TTC549 (cell line): ENCODE measurements around the gene METAP1D.

ENCODE experiments used
- FAIRE-seq: peaks from 2 replicates; lab custom pipeline; 2012; peaks lifted over from hg19 to GRCh38; lab: Jason Lieb, UNC

METAP1D gene

DNA sequence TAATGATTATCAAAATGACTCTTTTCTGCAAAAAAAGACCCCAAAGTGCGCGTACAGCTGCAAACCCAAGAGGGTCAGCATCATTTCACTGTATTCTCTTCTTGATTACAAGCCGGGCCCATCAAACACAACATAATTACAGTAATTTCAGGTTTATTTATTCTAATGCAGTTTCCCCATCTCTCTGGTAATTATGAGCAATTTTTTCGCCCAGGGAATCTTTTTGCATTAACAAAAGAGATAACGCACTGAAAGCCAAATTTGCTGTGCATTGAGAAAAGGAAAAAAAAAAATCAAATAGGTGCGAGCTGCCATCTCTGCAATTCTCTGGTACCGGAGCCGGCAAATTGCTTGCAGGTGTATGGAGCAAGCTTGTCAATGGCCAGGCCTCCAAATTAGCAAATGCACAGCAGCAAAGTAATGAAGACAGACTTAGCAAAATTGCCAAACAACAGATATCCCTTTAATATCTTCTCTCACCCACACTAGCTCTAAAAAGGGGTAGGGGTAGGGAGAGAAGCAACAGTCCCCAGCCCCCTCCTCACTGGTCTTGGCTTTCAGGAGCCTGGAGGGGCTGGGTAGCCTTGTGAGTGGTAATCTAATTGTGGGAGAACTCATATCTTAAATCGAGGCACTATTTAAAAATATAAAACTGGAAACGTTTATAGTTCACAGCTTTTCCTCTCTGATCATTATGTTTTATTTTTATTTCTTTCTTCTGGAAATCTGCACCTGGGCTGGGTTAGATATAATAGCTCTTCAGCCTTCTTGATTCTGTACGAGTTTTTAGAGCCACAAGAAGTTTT lies 92.2 kb downstream of the METAP1D start:
- no peak for FAIRE-seq

DNA sequence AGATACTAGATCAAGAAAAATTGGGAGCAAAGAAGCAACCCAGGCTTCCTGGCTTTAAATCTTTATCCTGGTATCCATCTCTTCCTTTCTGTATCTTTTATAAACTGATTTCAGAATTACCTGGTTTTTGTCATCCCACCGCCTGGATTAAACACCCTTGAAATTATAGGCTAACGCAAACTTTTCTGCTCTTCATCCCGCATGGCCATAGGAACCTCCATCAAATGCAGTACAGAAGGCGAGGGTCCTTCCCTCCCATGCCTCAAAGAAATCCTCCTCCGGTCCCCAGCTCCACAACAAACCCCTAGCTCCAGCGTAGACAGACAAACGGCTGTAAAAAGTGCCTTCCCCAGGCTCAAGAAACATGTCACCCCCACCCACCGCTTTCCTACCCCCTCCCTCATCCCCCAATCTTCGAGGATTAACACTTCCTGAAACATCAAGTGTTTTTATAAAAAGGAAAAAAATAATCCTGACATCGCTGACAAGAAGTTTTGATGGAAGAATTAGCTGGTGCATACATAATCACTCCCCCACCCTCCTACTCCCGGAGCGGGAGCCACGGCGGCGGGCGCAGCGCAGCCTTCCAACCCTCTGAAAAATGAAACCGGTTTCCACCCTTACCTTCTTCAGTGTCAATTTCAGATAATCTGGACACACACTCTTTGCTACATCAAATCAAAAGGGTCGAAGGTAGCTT lies 93.1 kb downstream of the METAP1D start:
- no peak for FAIRE-seq

DNA sequence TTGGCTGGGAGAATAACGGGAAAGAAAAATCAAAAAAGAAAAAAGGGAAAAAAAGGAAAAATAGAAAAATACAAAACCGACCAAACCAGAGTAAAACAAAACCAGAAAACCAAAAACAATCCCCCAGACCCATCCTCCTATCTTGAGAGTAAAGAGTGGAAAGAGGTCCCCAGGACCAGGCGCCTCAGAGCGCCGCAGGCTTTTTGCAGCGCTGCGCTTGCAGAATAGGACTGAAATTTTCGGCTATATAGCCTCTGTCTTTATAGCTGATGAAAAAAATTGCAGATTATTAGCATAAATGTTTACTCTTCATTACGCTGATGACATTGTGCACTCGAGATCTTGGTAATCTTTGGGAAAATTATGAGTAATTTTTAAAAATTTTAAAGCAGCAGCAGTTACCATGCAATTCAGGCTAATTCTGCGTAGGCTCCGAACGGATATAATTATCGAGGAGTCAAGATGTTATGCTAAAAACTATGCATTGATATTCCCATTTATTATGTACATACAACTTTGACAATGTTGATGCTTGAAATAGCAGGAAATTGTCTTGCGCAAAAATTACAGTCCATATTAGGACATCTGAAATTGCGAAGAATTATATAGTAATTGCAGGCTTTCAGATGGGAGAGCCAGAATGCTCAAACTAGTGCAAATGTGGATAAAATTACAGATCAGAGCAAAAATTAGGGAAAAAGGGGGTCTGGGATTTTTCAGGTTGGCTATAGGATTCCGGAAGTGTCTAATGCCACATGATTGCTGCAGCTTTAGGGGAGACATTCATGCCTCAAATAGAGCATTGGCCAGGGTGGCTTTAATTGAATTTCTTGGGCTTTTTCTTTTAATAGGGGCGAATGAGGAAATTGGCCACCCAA lies 93.9 kb downstream of the METAP1D start:
- FAIRE-seq: no peak

DNA sequence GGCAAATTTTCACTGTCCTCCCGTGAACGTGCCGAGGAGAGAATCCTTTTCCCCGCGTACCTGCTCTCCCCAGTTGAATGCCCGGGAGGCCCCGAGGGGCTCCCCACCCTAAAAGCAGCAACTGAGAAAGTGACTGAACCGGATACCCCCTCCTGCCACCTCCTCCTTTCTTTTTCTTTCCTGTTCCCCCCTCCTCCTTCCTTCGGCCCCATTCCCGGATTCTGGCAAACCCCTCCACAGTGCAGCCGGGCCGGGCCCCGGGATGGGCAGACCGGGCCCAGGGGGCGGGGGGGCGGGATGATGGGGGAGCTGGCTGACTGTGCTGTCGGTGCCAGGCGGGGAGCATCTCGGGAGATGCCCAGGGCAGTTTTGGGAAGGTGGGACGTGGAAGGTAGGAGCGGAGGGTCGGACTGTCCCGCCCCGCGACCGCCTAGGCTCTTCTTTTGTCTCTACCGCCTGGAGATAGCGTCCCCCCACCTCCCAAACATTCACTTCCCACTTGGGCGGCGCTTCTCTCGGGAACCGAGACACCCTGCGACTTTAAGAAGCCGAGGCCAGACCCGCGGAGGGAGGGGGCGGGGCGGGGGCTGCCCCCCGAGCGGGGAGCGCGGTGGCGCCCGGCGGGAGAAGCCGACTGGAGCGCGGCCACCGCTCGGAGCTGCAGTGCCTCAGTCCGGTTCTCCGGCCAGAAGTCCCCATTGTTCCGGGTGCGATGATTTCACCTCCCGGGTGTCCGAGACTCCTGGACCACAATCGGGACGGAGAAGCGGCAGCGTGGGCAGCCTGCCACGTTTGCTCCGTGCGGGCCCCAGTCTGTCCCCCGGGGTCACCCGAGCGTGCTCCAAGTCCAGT lies 94.8 kb downstream of the METAP1D start:
- FAIRE-seq: no peak

DNA sequence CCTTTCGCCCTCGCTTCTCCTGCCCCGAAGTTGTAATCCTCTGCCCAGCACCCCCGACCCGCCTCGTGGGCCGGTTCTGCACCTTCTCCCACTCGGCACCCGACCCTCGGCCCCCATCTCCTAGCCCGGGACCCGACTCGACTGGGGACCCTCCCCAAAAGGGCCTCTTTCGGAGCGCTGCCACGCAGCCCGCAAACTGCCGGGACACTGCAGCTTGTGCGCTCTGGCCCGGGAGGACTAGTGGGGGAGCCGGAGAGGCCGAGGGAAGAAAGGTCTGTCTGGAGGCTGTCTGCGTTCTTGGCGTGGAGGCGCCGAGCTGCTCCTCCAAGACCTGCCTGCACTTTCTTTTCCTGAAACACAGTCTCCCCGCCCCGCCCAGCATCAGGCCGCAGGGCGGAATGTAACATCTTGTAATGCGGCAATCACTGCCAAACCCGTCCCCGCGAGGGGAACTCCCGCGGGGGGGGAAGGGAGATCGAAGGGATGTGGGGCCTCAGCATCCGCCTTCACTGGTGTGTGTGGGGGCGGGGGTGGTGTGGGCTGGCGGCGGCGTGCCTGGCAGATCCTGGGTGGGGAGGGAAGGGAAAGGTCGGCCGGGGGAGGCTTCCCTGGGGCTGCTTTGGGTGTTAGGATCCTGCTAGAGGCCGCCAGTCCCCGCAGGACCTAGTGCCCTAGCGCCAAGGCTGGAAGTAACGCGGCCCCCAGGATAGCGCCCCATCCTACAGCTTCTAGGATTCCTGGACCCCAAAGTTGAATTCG lies 95.6 kb downstream of the METAP1D start:
- FAIRE-seq: no peak

DNA sequence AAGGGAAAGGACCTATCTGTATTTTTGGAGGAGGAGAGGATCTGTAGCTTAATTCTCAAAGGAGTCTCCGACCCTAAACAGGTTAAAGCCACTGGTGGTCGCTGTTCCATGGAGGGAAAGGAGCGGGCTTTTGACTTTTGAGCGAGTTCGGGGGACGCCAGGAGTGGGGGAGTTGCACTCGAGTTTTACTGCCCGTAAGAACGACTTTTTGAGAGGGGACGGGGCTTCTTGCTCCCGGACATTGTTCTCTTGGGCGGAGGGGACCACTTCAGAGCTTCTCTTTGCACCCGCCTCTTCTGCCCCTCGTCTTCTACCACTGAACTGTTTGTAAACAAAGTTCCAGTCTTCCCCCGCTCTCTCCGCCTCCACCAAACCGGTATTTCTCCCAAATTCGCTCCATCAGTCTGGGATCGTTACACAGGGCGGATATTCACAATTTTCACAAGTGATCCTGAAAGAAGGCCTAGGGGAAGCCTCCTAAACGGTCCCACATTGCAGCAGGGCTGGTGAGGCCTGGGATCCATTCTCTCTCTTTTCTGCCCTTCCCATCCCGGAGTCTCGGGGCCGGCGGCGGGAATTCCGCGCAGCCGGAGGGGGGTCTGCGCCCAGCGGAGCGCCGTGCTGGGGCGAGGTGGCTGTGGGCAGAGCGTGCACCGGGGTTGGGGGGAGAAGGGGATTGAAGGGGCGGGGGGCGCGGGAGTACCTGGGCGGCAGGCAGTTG lies 96.3 kb downstream of the METAP1D start:
- FAIRE-seq: no peak

DNA sequence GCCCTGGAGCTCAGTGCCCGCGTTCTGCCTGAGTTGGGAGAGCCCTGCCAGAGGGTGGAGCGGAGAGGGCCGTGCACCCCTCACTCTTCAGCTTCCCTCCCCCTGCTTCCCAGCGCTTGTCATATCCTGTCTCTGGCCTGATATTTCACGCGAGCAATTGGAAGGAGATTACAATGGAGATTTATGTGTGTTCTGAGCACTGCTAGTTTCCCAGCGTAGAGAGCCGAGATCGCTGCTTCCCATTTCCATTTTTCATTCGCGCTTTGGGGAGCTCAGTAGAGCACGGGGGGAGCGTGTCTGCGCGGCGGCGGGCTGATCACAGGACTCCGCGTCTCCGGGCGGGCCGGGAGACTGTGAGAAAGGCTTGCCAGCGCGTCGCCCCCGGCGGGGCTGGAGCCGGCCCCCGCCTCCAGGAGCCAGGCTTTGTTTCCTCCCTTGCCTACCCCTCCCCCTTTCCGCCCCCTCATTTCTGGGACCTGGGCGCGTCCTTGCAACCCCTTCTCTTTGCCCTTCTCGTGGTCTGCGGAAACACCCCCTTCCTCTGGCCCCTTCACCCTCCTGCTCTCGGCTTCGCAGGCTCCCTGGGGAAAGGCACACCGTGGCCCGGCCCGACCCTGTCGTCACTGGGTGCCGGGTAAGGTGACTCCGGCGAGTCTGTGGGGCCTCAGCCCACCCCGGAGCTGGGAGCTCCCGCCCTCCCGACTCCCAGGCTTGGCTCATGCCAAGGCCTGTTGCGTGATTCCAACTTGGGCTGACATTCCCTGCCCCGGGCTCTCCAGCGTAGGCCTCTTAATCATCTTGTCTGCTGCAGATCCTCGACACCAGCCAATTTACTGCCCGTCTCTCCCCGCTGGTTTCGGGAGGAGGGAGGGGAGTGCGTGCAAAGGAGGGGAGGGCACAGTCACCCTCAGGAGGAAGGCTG lies 97.1 kb downstream of the METAP1D start:
- peak; percentile 42 for FAIRE-seq

DNA sequence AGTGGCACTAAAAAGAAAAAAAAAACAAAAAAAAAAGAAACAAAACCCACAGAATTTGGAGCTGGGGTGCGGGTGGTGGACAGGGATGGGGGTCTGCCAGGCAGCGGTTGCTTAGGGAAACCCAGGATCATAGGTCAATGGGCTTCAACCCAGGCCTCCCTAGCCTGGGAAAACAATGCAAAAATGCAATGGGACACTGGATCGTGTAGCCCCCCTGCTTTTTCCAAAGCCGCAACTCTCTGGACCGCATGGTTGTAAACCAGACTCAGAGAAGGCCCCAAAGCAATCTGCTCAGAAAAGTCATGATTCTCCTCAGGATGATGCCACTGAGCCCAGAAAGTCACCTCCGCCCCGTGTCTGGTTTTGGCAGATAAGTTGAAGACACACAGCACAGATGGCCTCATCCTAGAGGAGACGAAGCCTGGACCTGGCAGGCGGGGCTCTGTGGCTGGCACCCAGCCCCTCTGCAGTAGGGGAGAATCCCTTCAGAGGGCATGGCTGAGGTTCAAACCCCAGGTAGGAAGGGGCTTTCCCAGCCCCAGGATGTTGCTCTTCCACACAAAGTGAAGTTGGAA lies 97.9 kb downstream of the METAP1D start:
- no peak for FAIRE-seq

DNA sequence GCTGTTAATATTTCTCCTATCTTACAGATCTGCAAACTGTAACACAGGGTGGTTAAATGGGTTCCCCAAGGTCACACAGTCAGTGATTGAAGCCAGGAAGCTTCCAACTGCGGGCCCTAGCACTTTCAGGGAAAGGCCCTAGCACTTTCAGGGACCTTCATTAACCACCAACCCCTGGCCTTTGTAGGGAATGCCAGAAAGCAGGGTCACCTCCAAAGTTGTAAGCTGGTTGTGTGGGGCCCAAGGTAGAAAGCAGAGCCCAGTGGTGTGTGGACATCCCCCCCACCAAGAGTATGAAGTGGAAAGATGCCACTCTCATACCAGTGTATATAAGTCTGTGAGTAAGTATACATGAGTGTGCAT lies 98.5 kb downstream of the METAP1D start:
- FAIRE-seq: no peak

DNA sequence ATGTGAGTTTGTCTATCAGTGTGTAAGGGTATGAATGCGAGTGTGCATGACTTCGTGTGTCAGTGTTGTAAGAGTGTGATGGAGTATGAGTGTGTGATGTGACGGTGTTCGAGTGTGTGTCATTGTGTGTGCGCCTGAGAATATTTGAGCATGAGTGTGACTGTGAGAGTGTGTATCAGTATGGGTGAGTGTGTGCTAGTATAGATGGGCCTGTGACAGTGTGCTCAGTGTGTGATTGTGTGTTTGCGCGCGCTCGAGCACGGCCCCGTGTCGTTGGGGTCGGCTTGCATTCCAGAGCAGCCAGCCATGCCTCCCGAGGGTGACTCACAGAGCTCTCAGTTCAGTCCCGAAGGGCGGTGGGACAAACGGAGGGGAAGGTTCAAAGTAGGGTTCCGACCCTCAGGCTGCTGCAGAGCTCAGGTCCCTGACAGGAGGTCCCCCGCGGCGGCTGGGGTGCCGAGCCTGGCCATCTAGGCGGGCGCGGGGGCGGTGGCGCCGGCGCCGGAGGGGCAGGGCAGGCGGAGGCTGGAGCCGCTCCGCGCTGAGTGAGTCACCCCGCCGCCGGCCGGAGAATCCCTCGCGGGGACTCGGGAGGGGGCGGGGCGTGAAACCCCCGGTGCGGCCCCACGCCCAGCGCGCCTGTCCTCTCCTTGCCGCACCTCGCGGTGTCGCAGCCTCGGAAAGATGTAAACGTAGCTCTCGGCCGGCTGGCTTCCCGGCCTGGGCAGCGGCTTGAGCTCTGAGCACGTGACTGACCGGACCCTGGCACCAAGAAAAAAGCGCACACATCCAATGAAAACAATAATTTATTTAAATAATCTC lies 99.1 kb downstream of the METAP1D start:
- no peak for FAIRE-seq

DNA sequence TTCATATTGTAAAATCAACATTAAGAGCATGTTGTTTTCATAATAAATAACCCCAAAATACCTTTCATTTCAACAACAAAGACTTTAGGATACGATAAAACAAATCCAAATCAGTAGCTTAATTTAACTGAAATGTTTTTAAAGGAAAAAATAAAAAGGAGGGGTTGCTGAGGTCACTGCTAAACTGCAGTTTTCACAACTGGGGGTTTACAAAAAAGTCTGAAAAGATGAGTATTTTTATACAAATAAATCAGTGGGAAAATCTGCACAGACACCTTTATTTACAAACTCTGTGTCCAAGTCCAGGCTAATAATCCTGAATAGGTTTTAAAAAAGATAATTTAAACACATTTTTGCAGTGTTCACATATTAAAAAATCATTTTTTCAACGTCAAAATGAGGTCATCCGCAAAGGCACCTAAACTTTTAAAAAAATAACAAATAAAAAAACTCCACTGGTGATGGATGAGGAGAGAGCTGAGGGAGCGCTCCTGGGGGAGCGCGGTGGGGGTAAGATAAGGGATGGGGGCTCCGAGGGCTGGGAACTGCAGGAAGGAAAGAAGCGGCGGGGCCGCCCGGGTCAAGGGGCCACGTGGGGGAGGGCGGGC lies 99.8 kb downstream of the METAP1D start:
- FAIRE-seq: peak; percentile 73

DNA sequence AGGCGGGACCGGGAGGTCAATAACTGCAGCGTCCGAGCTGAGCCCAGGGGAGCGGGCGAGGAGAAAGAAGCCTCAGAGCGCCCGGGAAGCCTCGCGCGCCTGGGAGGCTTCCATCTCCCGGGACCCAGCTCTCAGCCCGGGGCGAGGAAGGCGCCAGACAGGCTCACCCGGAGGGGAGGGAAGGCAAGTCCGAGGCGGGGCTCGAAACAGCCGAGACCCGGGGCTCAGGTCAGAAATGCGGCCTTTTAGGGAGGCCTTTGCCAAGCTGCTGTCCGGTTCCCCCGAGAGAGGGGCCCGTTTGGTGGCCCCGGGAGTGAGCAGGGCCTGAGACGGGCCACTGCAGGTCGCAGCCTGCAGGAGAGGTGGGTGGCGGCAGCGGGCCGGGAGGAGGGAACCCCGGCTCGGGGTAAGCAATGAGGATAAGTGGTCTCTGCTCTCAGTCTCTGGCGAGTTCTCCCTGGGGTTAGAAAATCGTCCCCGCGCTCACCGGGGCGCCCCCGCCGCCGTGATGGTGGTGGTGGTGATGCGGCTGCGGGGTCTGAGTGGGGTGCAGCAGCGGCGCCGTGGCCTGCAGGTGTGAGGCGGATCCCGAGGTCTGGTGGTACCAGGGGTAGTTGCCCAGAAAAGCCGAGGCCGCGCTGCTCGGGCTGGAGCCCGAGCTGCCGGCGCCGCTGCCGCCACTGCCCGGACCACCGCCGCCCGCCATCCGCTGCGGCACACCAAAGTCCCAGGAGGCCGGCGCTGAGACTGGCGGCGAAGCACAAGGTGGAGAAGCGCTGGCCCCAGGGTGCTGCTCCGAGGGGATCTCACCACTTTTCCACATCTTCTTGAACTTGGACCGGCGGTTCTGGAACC lies 100.6 kb downstream of the METAP1D start:
- FAIRE-seq: no peak

DNA sequence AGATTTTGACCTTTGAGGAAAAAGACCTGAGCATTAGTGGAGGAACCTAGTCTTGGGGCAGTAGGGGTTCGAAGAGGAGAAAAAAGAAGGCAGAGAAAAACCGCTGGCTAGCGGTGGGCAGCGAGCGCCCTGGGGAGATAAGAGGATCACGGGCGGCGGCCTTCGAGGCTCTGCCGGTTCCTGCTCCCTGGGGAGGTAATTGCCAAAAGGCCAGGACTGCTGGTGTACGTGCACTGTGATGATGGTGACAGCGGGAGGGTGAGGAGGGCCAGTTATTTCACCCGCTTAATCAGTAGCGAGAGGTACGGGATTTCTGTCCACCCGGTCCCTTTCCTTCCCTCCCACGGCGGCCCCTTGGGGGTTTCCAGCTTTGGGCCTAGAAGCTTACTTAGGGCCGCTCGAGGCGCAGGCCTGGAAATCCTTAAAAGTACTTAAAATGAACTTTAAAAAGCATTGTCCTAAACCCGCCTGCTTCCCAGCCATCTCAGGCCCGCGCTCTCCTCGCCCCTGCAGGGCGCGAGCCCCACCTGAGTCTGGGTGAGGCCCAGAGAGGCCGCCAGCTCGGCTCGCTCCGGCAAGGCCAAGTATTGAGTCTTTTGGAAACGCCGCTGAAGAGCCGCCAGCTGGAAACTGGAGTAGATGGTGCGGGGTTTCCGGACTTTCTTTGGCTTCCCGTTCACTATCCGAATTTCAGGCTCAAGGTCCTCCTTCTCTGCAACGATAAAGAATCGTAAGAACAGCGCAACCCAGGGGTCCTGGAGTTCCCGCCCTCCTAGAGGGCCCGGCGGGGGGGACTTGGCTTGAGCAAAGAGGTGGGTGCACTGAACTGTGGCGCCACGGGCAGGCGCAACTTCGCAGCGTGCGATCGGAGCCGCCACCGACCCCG lies 101.4 kb downstream of the METAP1D start:
- FAIRE-seq: no peak

DNA sequence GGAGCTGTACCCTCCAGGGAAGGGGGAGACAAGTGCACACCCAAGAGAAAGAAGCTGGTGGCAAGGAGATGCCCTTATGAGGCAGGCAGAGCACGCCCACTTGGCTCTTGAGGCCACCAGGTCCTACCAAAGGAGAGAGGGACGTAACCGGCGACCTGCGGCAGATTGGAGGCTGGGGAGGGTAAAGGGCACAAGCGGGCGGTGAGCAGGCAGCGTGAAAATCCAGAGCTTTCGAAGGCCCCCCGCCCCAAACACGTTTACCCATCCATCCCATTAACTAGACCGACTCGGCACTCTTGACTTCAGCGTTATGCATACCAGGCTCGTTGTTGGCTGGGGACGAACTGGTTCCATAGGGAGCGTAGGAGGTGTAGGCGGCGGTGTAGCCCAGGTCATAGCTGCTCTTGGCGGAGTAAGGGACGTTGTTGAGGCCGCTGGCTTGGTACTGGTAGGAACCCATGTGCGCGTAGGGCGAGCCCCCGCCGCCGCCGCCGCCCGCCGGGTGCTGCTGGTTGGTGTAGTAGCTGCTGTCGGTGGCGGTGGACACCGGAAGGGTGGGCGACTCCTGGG lies 102.2 kb downstream of the METAP1D start:
- no peak for FAIRE-seq
